Upper lobe of left lung (tissue), 4 donors: ENCODE results near the gene RPL5.

ENCODE experiments used
- CTCF ChIP-seq, 6 experiments: fragments of 450-650 bp in 4 of 6; fragments of 200-600 bp in 2 of 6; sonication (generic) in 2 of 6; IDR thresholded peaks; one replicate each; pipeline ENCODE4 v1.5.1; 2016 to 2019; ENCODE audit warnings: antibody characterized with exemption in 6 of 6
- POLR2A ChIP-seq, 4 donors: fragments of 450-650 bp; IDR thresholded peaks; one replicate each; pipeline ENCODE4 v1.5.1; 2016 to 2017; ENCODE audit warnings: antibody characterized with exemption in 4 of 4, mild to moderate bottlenecking in 2 of 4

GRCh38 chr1:92786111-92786901 is 45.5 kb upstream of the RPL5 start:
- TF ChIP-seq CTCF (IDR thresholded peaks at IDR 0.05), result no peak
- no peak for TF ChIP-seq POLR2A (IDR thresholded peaks at IDR 0.05)
